NT2/D1 (cell line): ENCODE measurements around the gene CDC42EP1.

Experiments
- DNase-seq: peaks from one replicate; pipeline ENCODE4 v3.0.0-alpha.2; 2011; ENCODE audit warnings: low read depth, low spot score
- H3K27me3 ChIP-seq: 2 replicates; pipeline ENCODE4 v1.6.0; 2011; ENCODE audit warnings: mild to moderate bottlenecking; ENCODE audit not compliant: insufficient read length, insufficient read depth
- H3K36me3 ChIP-seq: 2 replicates; pipeline ENCODE4 v1.6.1; 2011; ENCODE audit warnings: mild to moderate bottlenecking, low read length, mixed read lengths; ENCODE audit not compliant: insufficient read depth, insufficient read length
- H3K4me1 ChIP-seq: 2 replicates; pipeline ENCODE4 v1.5.1; 2011; ENCODE audit not compliant: insufficient read depth, insufficient read length
- H3K4me3 ChIP-seq: 2 replicates; pipeline ENCODE4 v1.5.1; 2011; ENCODE audit warnings: low read depth; ENCODE audit not compliant: insufficient read length
- H3K9ac ChIP-seq: 2 replicates; pipeline ENCODE4 v1.6.0; 2011; ENCODE audit warnings: low read depth; ENCODE audit not compliant: insufficient read length
- H3K9me3 ChIP-seq: 2 replicates; pipeline ENCODE4 v1.5.1; 2011; ENCODE audit warnings: mild to moderate bottlenecking, low read length; ENCODE audit not compliant: insufficient read depth
- SUZ12 ChIP-seq: IDR thresholded peaks from 2 replicates; pipeline ENCODE4 v1.6.1; 2011; ENCODE audit not compliant: insufficient read length, insufficient read depth; ENCODE audit errors: extremely low read depth
- YY1 ChIP-seq: IDR thresholded peaks from 2 replicates; pipeline ENCODE4 v1.6.1; 2011; ENCODE audit not compliant: insufficient read length, insufficient read depth
- ZNF274 ChIP-seq: IDR thresholded peaks from 2 replicates; pipeline ENCODE4 v1.6.1; 2011; ENCODE audit warnings: mild to moderate bottlenecking, low read depth, low read length

CDC42EP1 gene

DNA sequence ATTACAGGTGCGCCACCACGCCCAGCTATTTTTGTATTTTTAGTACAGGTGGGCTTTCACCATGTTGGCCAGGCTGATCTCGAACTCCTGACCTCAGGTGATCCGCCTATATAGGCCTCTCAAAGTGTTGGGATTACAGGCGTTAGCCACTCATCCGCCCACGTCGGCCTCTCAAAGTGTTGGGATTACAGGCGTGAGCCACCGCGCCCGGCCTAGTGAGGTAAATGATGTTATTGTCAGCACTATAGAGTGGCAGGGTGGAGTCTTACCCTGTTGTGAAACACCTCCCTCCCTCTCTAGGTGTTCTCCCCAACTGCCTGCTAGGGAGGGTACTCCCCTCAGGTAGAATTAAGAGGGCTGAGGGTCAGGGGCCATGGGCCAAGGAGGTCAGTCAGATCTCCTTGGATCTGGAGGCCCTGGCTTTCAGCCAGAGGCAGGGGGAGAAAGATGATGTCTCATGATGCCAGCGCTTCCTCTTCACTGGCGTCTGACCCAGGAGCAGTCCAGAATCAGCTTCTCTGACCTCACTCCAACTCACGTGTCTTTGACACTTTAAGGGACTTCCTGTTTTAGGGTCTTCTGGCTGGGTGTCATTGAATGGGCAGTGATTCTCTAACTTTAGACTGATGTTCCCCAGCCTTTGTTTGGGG is 50.3 kb downstream of the CDC42EP1 start:
- Histone ChIP-seq H3K9me3 (no peaks in the 10 kb centered on the region), H3K4me1 (peaks cover 3% of the 10 kb centered on the region), H3K36me3 (peaks cover 16% of the 10 kb centered on the region), H3K9ac (peak overlapping the region; percentile 50), H3K4me3 (no peak overlapping the region), H3K27me3 (no peaks in the 10 kb centered on the region)
- DNase-seq = no peak
- TF ChIP-seq ZNF274 (no peak), SUZ12 (no peak), YY1 (no peak)

DNA sequence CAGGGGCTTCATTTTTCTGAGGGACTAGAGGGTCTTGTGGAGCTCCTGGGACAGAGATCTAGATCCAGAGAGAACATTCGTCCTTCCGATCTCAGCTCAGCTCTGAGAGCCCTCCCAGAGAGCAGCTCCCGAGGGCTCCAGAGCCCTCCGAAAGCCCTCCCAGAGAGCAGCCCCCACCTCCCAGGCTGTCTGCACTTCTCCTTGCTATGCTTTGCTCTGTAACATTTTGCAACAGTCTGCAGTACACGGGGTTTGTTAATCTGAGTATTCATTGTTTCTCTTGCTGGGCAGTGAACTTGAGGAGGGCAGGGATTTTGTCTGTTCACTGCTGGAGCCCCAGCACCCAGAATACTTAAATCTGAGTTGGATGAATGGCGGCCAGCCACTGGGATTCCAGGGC is 50.9 kb downstream of the CDC42EP1 start:
- H3K27me3 ChIP-seq = no peaks in the 10 kb centered on the region
- peaks cover 3% of the 10 kb centered on the region for H3K4me1 ChIP-seq
- no peak overlapping the region for H3K4me3 ChIP-seq
- DNase-seq = no peak
- TF ChIP-seq ZNF274 (no peak), YY1 (no peak), SUZ12 (no peak)
- no peak overlapping the region for H3K9ac ChIP-seq
- H3K36me3 ChIP-seq = peaks cover 19% of the 10 kb centered on the region
- no peaks in the 10 kb centered on the region for H3K9me3 ChIP-seq

DNA sequence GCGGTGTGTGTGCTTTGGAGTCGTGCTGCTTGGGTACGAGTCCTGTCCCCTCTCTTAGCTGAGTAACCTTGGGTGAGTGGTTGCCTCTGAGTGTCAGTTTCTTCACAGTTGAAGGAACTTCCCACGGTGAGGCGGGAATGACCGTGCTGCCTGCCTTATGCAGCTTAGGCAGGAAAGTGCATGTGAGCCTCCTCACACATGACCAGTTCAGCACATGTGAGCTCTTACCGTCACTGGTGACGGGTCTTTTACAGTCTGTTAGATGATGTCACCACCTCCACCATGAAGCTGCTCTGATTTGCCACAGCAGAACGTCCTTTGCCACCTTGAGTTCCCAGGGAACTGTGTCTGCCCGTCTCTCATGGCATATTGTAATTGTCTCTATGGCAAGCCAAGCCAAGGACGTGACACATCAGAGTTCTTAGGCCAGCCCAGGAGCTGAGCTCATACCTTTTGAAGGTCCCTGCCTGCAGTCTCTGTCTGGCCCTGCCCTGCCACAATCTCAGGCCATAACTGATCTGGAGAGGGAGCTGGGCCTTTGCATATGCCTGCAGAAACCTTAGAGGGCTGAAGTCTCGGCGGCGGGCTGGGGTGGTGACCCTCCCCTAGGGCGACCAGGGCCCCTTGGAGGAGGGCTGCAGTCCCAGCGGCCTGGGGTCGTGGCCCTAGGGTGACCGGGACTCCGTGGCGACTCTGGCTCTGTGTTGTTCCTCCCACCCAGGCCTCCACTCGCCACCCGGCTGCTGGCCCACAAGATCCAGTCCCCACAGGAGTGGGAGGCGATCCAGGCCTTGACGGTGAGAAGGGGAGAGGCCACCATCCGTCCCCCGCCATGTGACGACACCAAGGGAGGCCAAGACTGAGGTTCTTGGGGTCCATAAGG is 56.2 kb downstream of the CDC42EP1 start:
- peaks cover 60% of the 10 kb centered on the region for H3K36me3 ChIP-seq
- TF ChIP-seq SUZ12 = no peak
- TF ChIP-seq ZNF274 = no peak
- TF ChIP-seq YY1 = no peak
- no peak for DNase-seq
- peaks cover 3% of the 10 kb centered on the region for H3K4me1 ChIP-seq
- H3K4me3 ChIP-seq = no peak overlapping the region
- no peaks in the 10 kb centered on the region for H3K27me3 ChIP-seq
- H3K9me3 ChIP-seq = no peaks in the 10 kb centered on the region
- no peak overlapping the region for H3K9ac ChIP-seq

DNA sequence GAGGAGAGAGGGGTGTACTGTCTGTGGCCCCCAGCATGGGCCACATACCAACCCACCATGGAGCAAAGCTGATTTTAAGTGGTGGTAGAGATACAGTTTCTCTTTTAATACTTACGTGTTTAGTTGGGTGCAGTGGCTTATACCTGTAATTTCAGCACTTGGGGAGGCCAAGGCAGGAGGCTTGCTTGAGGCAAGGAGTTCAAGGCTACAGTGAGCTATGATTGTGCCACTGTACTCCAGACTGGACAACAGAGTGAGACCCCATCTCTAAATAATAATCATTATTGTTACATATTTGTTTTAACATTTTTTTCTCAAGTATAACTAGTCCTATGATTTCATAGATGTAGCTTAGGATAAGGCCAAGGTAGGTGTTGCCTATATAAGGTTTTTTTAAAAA is 57.2 kb downstream of the CDC42EP1 start:
- Histone ChIP-seq H3K9ac (no peak overlapping the region), H3K36me3 (peaks cover 62% of the 10 kb centered on the region), H3K4me1 (peaks cover 3% of the 10 kb centered on the region), H3K4me3 (no peak overlapping the region), H3K27me3 (no peaks in the 10 kb centered on the region), H3K9me3 (no peaks in the 10 kb centered on the region)
- no peak for DNase-seq
- TF ChIP-seq YY1 (no peak), SUZ12 (no peak), ZNF274 (no peak)

DNA sequence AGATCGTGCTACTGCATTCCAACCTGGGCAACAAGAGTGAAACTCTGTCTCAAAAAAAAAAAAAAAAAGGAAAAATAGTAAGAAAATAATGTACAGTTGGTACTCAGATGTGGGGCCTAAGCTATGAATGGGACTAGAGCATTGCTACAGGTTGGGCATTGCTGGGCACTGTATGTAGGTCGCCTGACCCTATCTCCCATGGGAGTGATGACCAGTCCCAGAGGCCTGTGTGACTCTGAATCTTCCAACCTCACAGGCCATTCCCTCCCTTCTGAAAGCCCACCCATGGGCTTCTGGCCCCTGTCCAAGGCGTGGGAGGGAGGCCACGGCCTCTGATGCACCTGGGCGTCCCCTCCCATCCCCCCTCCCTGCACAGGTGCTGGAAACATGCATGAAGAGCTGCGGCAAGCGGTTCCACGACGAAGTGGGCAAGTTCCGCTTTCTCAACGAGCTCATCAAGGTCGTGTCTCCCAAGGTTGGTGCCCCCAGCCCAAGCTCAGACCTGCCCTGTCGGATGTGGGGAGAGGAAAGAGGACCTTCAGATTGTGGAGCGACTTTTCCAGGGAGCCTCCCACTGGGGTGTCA is 57.9 kb downstream of the CDC42EP1 start:
- Histone ChIP-seq H3K4me1 (no peaks in the 10 kb centered on the region), H3K36me3 (peaks cover 64% of the 10 kb centered on the region), H3K9me3 (no peaks in the 10 kb centered on the region), H3K9ac (no peak overlapping the region), H3K27me3 (no peaks in the 10 kb centered on the region), H3K4me3 (no peak overlapping the region)
- TF ChIP-seq SUZ12 = no peak
- no peak for TF ChIP-seq YY1
- DNase-seq = no peak

DNA sequence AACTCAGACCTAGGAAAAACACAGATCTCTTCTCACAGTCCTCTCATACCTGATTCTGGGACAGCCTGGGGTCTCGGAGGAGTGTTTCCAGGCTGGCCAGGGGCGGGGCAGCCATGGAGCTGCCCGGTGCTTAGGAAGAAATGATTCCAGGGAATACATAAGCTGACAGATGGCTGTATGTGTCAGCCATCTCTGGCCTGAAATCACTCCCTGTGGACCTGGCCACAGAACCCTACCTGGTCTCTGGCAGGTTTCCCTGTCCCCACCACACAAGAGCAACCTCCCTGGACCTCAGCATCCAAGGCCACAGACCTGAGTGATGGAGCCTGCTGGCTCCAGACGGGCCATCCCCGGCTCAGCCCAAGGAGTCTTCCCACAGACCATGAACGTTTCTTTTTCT is 58.4 kb downstream of the CDC42EP1 start:
- H3K27me3 ChIP-seq = no peaks in the 10 kb centered on the region
- H3K4me3 ChIP-seq = no peak overlapping the region
- H3K9ac ChIP-seq = no peak overlapping the region
- TF ChIP-seq ZNF274 (no peak), SUZ12 (no peak), YY1 (no peak)
- H3K4me1 ChIP-seq = peaks cover under 1% of the 10 kb centered on the region
- no peaks in the 10 kb centered on the region for H3K9me3 ChIP-seq
- H3K36me3 ChIP-seq = peaks cover 67% of the 10 kb centered on the region
- no peak for DNase-seq
